IMR-90 (cell line): Measurements from ENCODE around the gene CMKLR1. TPM values are rescaled to one million over a fixed set of nuclear protein-coding genes. Genes with fewer than 3 reads are reported as not detected.

Experiments used
- ATAC-seq: fragments of 200-7000 bp; cut with Tn5 transposase; 2 replicates; pipeline ENCODE4 v1.9.1; 2020; ENCODE audit warnings: low read depth, mild to moderate bottlenecking, moderate library complexity
- BruUV-seq: library from RNA; stranded (reverse); fragments of 400-500 nt; replicated peaks from 2 replicates; lab custom pipeline; 2021; lab: Mats Ljungman, UMichigan
- CTCF ChIA-PET: fragments of 300-600 bp; formaldehyde crosslinking; extraction: SDS; loops from one replicate; lab custom pipeline; 2021; ENCODE audit warnings: antibody characterized with exemption; lab: Yijun Ruan, JAX
- POLR2A ChIA-PET: fragments of 300-600 bp; sonication (Branson Sonifier 250); formaldehyde crosslinking; loops from one replicate; lab custom pipeline; 2022; ENCODE audit warnings: antibody characterized with exemption; ENCODE audit not compliant: unreplicated experiment; lab: Charles Lee
- DNase-seq: peaks from one replicate; pipeline ENCODE4 v3.0.0; 2013
- H2AFZ ChIP-seq: replicated peaks from 2 replicates; pipeline ENCODE3; 2013; ENCODE audit warnings: low read length, mild to moderate bottlenecking; ENCODE audit not compliant: poor library complexity
- H2AK5ac ChIP-seq: 2 replicates; pipeline ENCODE4 v1.6.1; 2013; ENCODE audit warnings: low read depth, low read length, inconsistent platforms
- H2AK9ac ChIP-seq: replicated peaks from 2 replicates; pipeline ENCODE3; 2013; ENCODE audit warnings: mild to moderate bottlenecking, low read depth, low read length, moderate library complexity; ENCODE audit not compliant: poor library complexity
- H2BK120ac ChIP-seq: 2 replicates; pipeline ENCODE4 v1.6.1; 2013; ENCODE audit warnings: low read depth, low read length, inconsistent platforms
- H2BK15ac ChIP-seq: 3 replicates; pipeline ENCODE4 v1.6.1; 2013; ENCODE audit warnings: low read depth, low read length, inconsistent platforms
- H2BK20ac ChIP-seq: 2 replicates; pipeline ENCODE4 v1.6.1; 2013; ENCODE audit warnings: low read depth, mild to moderate bottlenecking, inconsistent platforms, low read length, moderate library complexity
- H2BK5ac ChIP-seq: 2 replicates; pipeline ENCODE4 v1.6.1; 2013; ENCODE audit warnings: mild to moderate bottlenecking, low read depth, low read length, inconsistent platforms; ENCODE audit not compliant: poor library complexity, severe bottlenecking
- H3K14ac ChIP-seq: replicated peaks from 2 replicates; pipeline ENCODE4 v1.6.1; 2013; ENCODE audit warnings: low read depth, low read length, inconsistent platforms
- H3K18ac ChIP-seq: 2 replicates; pipeline ENCODE4 v1.6.1; 2013; ENCODE audit warnings: low read depth, low read length, control low read depth
- H3K23ac ChIP-seq: 2 replicates; pipeline ENCODE4 v1.6.1; 2013; ENCODE audit warnings: low read depth, low read length, inconsistent platforms
- H3K27ac ChIP-seq: 2 replicates; pipeline ENCODE4 v1.5.1; 2013; ENCODE audit warnings: mild to moderate bottlenecking, control low read depth, low read length; ENCODE audit not compliant: insufficient read depth
- H3K27me3 ChIP-seq: 2 replicates; pipeline ENCODE4 v1.6.1; 2013; ENCODE audit warnings: low read length; ENCODE audit not compliant: control insufficient read depth, insufficient read depth
- H3K36me3 ChIP-seq: 2 replicates; pipeline ENCODE4 v1.6.1; 2013; ENCODE audit warnings: low read length, mixed read lengths; ENCODE audit not compliant: control insufficient read depth, insufficient read depth
- H3K4ac ChIP-seq: 2 replicates; pipeline ENCODE4 v1.6.1; 2013; ENCODE audit warnings: low read depth, low read length, inconsistent platforms
- H3K4me1 ChIP-seq: 2 replicates; pipeline ENCODE4 v1.6.1; 2013; ENCODE audit warnings: low read length, mixed read lengths; ENCODE audit not compliant: control insufficient read depth, insufficient read depth
- H3K4me2 ChIP-seq: 2 replicates; pipeline ENCODE4 v1.6.1; 2013; ENCODE audit warnings: low read depth, mild to moderate bottlenecking, control low read depth, low read length, moderate library complexity
- H3K4me3 ChIP-seq: 2 replicates; pipeline ENCODE4 v1.5.1; 2013; ENCODE audit warnings: low read depth, mild to moderate bottlenecking, control low read depth, low read length, moderate library complexity; ENCODE audit not compliant: insufficient read depth
- H3K56ac ChIP-seq: 2 replicates; pipeline ENCODE4 v1.6.1; 2013; ENCODE audit warnings: low read length, inconsistent platforms; ENCODE audit not compliant: insufficient read depth; ENCODE audit errors: extremely low read depth
- H3K79me1 ChIP-seq, 2 experiments: 2 replicates each; pipeline ENCODE4 v1.6.1; 2013; ENCODE audit warnings: low read length in 2 of 2, inconsistent platforms in 1 of 2, low read depth in 1 of 2
- H3K9ac ChIP-seq: 2 replicates; pipeline ENCODE4 v1.6.1; 2013; ENCODE audit warnings: low read depth, low read length, control low read depth
- H3K9me1 ChIP-seq: 2 replicates; pipeline ENCODE4 v1.6.1; 2013; ENCODE audit warnings: low read length, inconsistent platforms; ENCODE audit not compliant: insufficient read depth
- H3K9me3 ChIP-seq: 2 replicates; pipeline ENCODE4 v1.6.1; 2013; ENCODE audit warnings: low read length; ENCODE audit not compliant: control insufficient read depth, insufficient read depth
- H4K20me1 ChIP-seq: 2 replicates; pipeline ENCODE4 v1.6.1; 2013; ENCODE audit warnings: low read length, inconsistent platforms; ENCODE audit not compliant: insufficient read depth
- H4K5ac ChIP-seq: 2 replicates; pipeline ENCODE4 v1.6.1; 2013; ENCODE audit warnings: mild to moderate bottlenecking, low read depth, low read length, control low read depth
- H4K8ac ChIP-seq, 2 experiments: 2 replicates each; pipeline ENCODE4 v1.6.1; 2013; ENCODE audit warnings: low read depth in 2 of 2, low read length in 2 of 2, control low read depth in 1 of 2, inconsistent platforms in 1 of 2
- H4K91ac ChIP-seq: 2 replicates; pipeline ENCODE4 v1.6.1; 2013; ENCODE audit warnings: low read depth, low read length, inconsistent platforms; ENCODE audit not compliant: insufficient read depth
- BHLHE40 ChIP-seq: fragments of 150-350 bp; IDR thresholded peaks from 2 replicates; pipeline ENCODE4 v1.6.1; 2016; ENCODE audit warnings: mild to moderate bottlenecking, low read depth, low read length
- MXI1 ChIP-seq: IDR thresholded peaks from 2 replicates; pipeline ENCODE4 v1.6.1; 2012; ENCODE audit warnings: low read depth, mild to moderate bottlenecking, low read length, moderate library complexity, borderline replicate concordance
- NFE2L2 ChIP-seq: fragments of 150-350 bp; IDR thresholded peaks from 2 replicates; pipeline ENCODE4 v1.6.1; 2016; ENCODE audit warnings: low read depth, mild to moderate bottlenecking, low read length
- RCOR1 ChIP-seq: IDR thresholded peaks from 2 replicates; pipeline ENCODE4 v1.6.1; 2012; ENCODE audit warnings: mild to moderate bottlenecking, low read length, improper control_type of control experiment; ENCODE audit not compliant: insufficient replicate concordance
- WGBS, 2 experiments: methylation state at CpG; one replicate each; pipeline versions ENCODE4 v1.1.5 to v1.1.7; 2013; ENCODE audit warnings: missing lambda C conversion rate in 2 of 2; ENCODE audit not compliant: insufficient read length in 1 of 2; ENCODE audit errors: extremely low coverage in 2 of 2; 5-methylcytosine and 5-hydroxymethylcytosine counted together
- dilution Hi-C: fragments of 300-500 bp; cut with HindIII; formaldehyde crosslinking; loops from one replicate; pipeline ENCODE4 v1.14.3; 2018; ENCODE audit warnings: low sequenced_read_pairs; ENCODE audit not compliant: unreplicated experiment
- in situ Hi-C: fragments of 300-500 bp; cut with MboI; formaldehyde crosslinking; loops from 3 replicates; pipeline ENCODE4 v1.14.3; 2019; ENCODE audit warnings: low sequenced_read_pairs, inconsistent platforms, mixed read lengths
- intact Hi-C: fragments of 100-400 bp; cut with micrococcal nuclease; formaldehyde crosslinking; loops from 2 replicates; pipeline ENCODE4 v1.10.0; 2022
- polyA plus RNA-seq, 3 experiments: library from polyadenylated mRNA; depleted of rRNA; stranded (reverse); fragments of >200 nt; gene quantifications; 2 replicates each; pipeline ENCODE4 v1.2.3, GENCODE V29; 2012; ENCODE audit warnings: low replicate concordance in 1 of 3
- total RNA-seq: library from RNA; depleted of rRNA; stranded (reverse); fragments of >200 nt; gene quantifications from 2 replicates; pipeline ENCODE4 v1.2.3, GENCODE V29; 2012

The CMKLR1 gene
- total and polyA plus RNA-seq, 2 of the 4 experiments (the other 2 are of a cell fraction), result not detected

DNA sequence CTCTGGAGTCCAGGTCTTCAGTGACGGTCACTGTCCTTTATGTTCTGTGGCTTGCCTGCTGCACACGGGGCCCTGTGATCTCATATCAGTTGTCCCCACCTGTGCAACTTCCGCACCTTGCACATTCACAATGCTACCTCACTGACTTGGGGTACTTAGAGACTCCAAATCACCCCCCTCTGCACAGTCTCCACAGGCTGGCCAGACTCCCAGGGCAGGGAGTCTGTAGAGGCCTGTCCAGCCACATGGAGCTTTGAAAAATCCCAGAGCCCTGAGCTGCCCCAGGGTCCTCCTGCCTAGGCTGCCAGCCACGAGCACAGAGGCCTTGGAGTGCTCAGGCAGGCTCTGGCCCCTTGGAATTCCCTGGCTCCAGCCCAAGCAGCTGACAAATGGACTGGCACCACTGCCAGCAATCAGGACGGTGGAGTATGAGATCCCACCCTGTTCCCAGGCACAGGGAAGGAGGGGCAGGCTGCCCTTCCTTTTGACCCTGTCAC is 26.4 kb downstream of the CMKLR1 start:
- Histone ChIP-seq H3K56ac (no peak overlapping the region), H3K79me1 (no peaks in the 10 kb centered on the region), H4K5ac (no peak overlapping the region), H2AFZ (no peak overlapping the region), H4K91ac (no peak overlapping the region), H3K4me3 (no peak overlapping the region), H2BK120ac (no peak overlapping the region), H2BK20ac (no peak overlapping the region), H3K36me3 (no peaks in the 10 kb centered on the region), H2AK9ac (no peak overlapping the region), H2BK5ac (no peak overlapping the region), H3K9me1 (no peaks in the 10 kb centered on the region), H4K20me1 (no peaks in the 10 kb centered on the region), H3K23ac (no peak overlapping the region), H3K4me1 (no peaks in the 10 kb centered on the region), H3K9ac (no peak overlapping the region), H3K27ac (no peak overlapping the region), H2AK5ac (no peak overlapping the region), H3K14ac (no peak overlapping the region), H3K4me2 (no peak overlapping the region), H2BK15ac (no peak overlapping the region), H3K27me3 (no peaks in the 10 kb centered on the region), H3K18ac (no peak overlapping the region), H3K9me3 (no peaks in the 10 kb centered on the region), H4K8ac (no peak overlapping the region), H3K4ac (no peak overlapping the region)
- dilution Hi-C loops, result no loop called here
- intact Hi-C loops, result no loop called here
- BruUV-seq, result no TSS peak
- 30% methylated on average over 4 of the region's 5 CpGs; no CpG with 5 or more reads in 1 of the 2 experiments for WGBS, 2 experiments
- ChIA-PET CTCF (no interaction called here), POLR2A (no interaction called here)
- DNase-seq (no peak), ATAC-seq (no peak)
- in situ Hi-C loops, result no loop called here
- TF ChIP-seq NFE2L2 (no peak), RCOR1 (no peak), MXI1 (no peak), BHLHE40 (no peak)
